ENCODE data around the gene USP19.

Gene USP19

GRCh38 chr3:49081429-49081828 lies 39.2 kb downstream of the USP19 start:
- TF ChIP-seq PPARA (CRISPR knock-in tag; IDR thresholded peaks at IDR 0.05; ENCODE audit: borderline replicate concordance), result no peak
- TF ChIP-seq GLIS3 (CRISPR knock-in tag; IDR thresholded peaks at IDR 0.05), result no peak
- no peak for TF ChIP-seq PATZ1 (CRISPR knock-in tag; IDR thresholded peaks at IDR 0.05; ENCODE audit: borderline replicate concordance)
- TF ChIP-seq ARNTL (CRISPR knock-in tag; IDR thresholded peaks at IDR 0.05; ENCODE audit: borderline replicate concordance, low read depth), result no peak
- TF ChIP-seq ZNF70 (CRISPR knock-in tag; IDR thresholded peaks at IDR 0.05), result no peak
- TF ChIP-seq TSHZ2 (CRISPR knock-in tag; IDR thresholded peaks at IDR 0.05), result no peak
- TF ChIP-seq ZFP3 (CRISPR knock-in tag; IDR thresholded peaks at IDR 0.05), result no peak
- no peak for TF ChIP-seq SNAI2 (CRISPR knock-in tag; IDR thresholded peaks at IDR 0.05)
- no peak for TF ChIP-seq ESRRG (CRISPR knock-in tag; IDR thresholded peaks at IDR 0.05)
- no peak for TF ChIP-seq BACH2 (CRISPR knock-in tag; IDR thresholded peaks at IDR 0.05; ENCODE audit: borderline replicate concordance)
- TF ChIP-seq ISL1 (CRISPR knock-in tag; IDR thresholded peaks at IDR 0.05), result no peak
- no peak for TF ChIP-seq OSR1 (CRISPR knock-in tag; IDR thresholded peaks at IDR 0.05)
- no peak for TF ChIP-seq CSRNP3 (CRISPR knock-in tag; IDR thresholded peaks at IDR 0.05)
- no peak for ATAC-seq

GRCh38 chr3:49079270-49079669 lies 41.4 kb downstream of the USP19 start:
- TF ChIP-seq ZC3H10 (CRISPR knock-in tag; IDR thresholded peaks at IDR 0.05), result no peak
- no peak for TF ChIP-seq PPARA (CRISPR knock-in tag; IDR thresholded peaks at IDR 0.05; ENCODE audit: borderline replicate concordance)
- no peak for TF ChIP-seq CSDC2 (CRISPR knock-in tag; IDR thresholded peaks at IDR 0.05)
- TF ChIP-seq GLIS3 (CRISPR knock-in tag; IDR thresholded peaks at IDR 0.05), result no peak
- TF ChIP-seq CSRNP3 (CRISPR knock-in tag; IDR thresholded peaks at IDR 0.05), result no peak
- TF ChIP-seq RARB (CRISPR knock-in tag; IDR thresholded peaks at IDR 0.05), result no peak
- TF ChIP-seq ZNF8 (CRISPR knock-in tag; IDR thresholded peaks at IDR 0.05), result no peak
- TF ChIP-seq PATZ1 (CRISPR knock-in tag; IDR thresholded peaks at IDR 0.05; ENCODE audit: borderline replicate concordance), result no peak
- no peak for TF ChIP-seq POU6F1 (CRISPR knock-in tag; IDR thresholded peaks at IDR 0.05; ENCODE audit: borderline replicate concordance, low read depth)
- no peak for TF ChIP-seq ISL1 (CRISPR knock-in tag; IDR thresholded peaks at IDR 0.05)
- no peak for TF ChIP-seq TCF4 (CRISPR knock-in tag; IDR thresholded peaks at IDR 0.05; ENCODE audit: borderline replicate concordance)
- TF ChIP-seq ZFP3 (CRISPR knock-in tag; IDR thresholded peaks at IDR 0.05), result no peak
- TF ChIP-seq ESRRG (CRISPR knock-in tag; IDR thresholded peaks at IDR 0.05), result no peak
- no peak for ATAC-seq

All from SK-N-SH treated with all-trans-retinoic acid at 6 μM for 48 hours (cell line).